Measurements from ENCODE around the gene TYSND1.

Gene TYSND1

GRCh38 chr10:70115948-70116682, 30.4 kb downstream of the TYSND1 start:
- DNase-seq (ENCODE audit: low read depth), result no peak

DNA sequence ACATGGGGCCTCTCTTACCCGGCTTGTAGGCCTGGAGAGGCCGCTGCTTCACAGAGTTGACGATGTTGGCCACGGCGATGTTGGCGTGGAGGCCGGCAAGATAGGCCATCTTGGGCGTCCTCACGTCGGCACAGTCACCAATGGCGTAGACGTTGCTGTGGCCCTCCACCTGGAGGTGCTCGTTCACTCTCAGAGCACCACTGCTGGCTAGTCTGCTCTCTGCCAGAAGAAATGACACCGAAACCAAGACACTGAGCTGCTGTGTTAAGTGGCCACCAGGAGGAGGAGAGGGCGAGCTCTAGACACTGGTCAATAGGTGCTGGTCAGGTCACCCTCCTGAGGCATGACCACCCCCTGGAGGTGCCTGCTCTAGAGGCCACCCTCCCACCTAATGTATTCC, 31.6 kb downstream of the TYSND1 start:
- no peak for DNase-seq (ENCODE audit: low read depth)
- TF ChIP-seq CTCF (IDR thresholded peaks at IDR 0.05; ENCODE audit: low read depth, low read length, missing control alignments), result no peak
- H3K4me3 ChIP-seq (ENCODE audit: low read depth, low read length), result no peak overlapping the region

More at GRCh38 chr10:70115948-70116682, 30.4 kb downstream of the TYSND1 start:
- no peak overlapping the region for H3K4me3 ChIP-seq (ENCODE audit: low read depth, low read length)
- TF ChIP-seq CTCF (IDR thresholded peaks at IDR 0.05; ENCODE audit: low read depth, low read length, missing control alignments), result peak; percentile 86

DNA sequence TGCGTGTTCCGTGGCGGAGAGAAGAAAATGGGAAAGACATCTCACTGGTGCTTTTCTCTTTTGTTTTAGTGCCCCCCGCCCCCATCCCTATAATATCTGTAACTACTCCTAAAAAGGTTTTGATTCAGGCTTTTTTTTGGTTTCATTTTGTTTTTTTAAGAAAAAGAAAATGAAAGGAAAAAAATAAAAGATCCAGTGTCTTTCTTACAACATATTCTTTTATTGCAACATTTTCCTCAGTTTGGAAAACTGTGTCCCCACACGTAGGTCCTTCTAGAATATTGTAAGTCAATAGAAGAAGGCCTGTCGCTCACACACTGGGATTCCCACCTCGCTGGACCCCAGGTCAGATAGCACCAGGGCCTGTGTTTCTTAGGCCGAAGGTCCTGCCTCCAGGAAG, 34.4 kb downstream of the TYSND1 start:
- no peak for TF ChIP-seq CTCF (IDR thresholded peaks at IDR 0.05; ENCODE audit: low read depth, low read length, missing control alignments)
- no peak overlapping the region for H3K4me3 ChIP-seq (ENCODE audit: low read depth, low read length)
- no peak for DNase-seq (ENCODE audit: low read depth)

DNA sequence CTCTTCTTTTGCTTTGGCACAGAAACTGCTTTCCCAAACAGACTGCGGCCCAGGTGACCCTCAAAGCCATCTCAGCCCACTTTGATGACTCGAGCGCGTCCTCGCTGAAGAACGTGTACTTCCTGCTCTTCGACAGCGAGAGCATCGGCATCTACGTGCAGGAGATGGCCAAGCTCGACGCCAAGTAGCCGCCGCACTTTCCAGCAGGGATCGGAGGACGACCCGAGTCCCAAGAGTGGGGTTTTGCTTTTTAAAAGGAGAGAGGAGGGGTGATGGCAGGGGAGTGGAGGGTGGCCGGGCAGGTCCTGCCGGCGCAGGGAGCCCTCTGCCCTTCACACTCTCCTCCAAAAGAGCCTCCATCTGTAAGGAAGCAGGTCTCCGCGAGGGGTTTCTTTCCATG, 35.0 kb downstream of the TYSND1 start:
- no peak for DNase-seq (ENCODE audit: low read depth)
- no peak overlapping the region for H3K4me3 ChIP-seq (ENCODE audit: low read depth, low read length)
- no peak for TF ChIP-seq CTCF (IDR thresholded peaks at IDR 0.05; ENCODE audit: low read depth, low read length, missing control alignments)

- no peak for TF ChIP-seq CTCF (IDR thresholded peaks at IDR 0.05; ENCODE audit: low read depth, low read length, missing control alignments)
- no peak for DNase-seq (ENCODE audit: low read depth)
- no peak overlapping the region for H3K4me3 ChIP-seq (ENCODE audit: low read depth, low read length)
Observed at GRCh38 chr10:70109064-70109729, 37.3 kb downstream of the TYSND1 start.

DNA sequence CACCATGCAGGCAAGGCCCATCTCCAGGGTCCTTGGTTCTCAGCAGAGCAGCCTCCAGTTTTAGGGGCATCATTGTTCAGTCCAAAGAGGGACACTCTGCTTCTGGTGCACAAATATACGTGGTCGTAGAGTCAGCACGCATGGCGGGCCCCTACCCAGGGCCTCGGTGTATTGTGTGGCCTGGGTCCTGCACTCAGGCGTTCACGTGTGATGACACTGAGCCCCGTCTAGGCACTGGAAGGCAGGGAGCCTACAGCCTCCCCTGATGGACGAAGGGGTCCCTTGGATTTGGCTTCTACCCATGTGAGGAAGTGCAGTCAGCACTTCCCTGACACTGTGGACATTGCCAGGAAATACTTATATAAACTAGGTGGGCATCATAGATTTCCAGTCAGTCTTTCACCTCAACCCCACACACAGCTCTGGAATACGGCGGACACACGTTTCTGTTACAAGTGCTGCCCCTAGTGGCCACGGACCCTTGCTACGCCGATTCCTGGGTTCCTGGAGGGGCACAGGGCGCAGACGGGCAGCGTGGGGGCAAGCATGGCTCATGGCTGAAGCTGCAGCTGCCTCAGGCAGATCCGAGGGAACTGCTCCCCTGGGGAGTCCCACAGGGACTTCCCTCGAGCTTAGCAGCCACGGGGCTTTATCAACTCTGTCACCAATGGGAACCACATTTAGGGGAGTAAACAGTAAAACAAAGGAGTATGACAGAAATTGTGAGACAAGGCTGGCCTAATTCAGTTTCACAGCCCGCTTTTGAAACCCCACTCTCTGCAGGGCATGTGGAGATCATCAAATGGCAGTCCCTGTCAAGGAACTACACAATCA, 39.3 kb downstream of the TYSND1 start:
- no peak overlapping the region for H3K4me3 ChIP-seq (ENCODE audit: low read depth, low read length)
- peak; percentile 76 for TF ChIP-seq CTCF (IDR thresholded peaks at IDR 0.05; ENCODE audit: low read depth, low read length, missing control alignments)
- DNase-seq (ENCODE audit: low read depth), result no peak
